HCT116 (cell line): ENCODE results near the gene SHROOM3. TPM values are rescaled to one million over a fixed set of nuclear protein-coding genes. Genes with fewer than 3 reads are reported as not detected.

Experiments
- ATAC-seq: fragments of 200-7000 bp; cut with Tn5 transposase; 2 replicates; pipeline ENCODE4 v1.9.1; 2020; ENCODE audit warnings: mild to moderate bottlenecking, moderate library complexity
- BruUV-seq: library from RNA; stranded (reverse); fragments of 400-500 nt; replicated peaks from 2 replicates; lab custom pipeline; 2021; lab: Mats Ljungman, UMichigan
- CTCF ChIA-PET: fragments of 300-600 bp; sonication (Branson Sonifier 250); formaldehyde crosslinking; loops from one replicate; lab custom pipeline; 2021; ENCODE audit warnings: antibody characterized with exemption; lab: Charles Lee
- POLR2A ChIA-PET: fragments of 300-600, 350-600 bp; sonication (Branson Sonifier 250); formaldehyde crosslinking; loops from one replicate; lab custom pipeline; 2021; ENCODE audit warnings: antibody characterized with exemption; lab: Charles Lee
- RAD21 ChIA-PET, 2 experiments: fragments of 300-600 bp; sonication (Branson Sonifier 250); formaldehyde crosslinking; loops; one replicate each; lab custom pipeline; 2023; ENCODE audit warnings: low total read pairs in 2 of 2; ENCODE audit not compliant: uncharacterized antibody in 2 of 2, unreplicated experiment in 2 of 2, low non-redundant PET in 1 of 2; lab: Charles Lee
- DNase-seq: peaks from one replicate; pipeline ENCODE4 v3.0.0-alpha.2; 2010; ENCODE audit warnings: low read depth, low spot score
- H2AFZ ChIP-seq: fragments of 200-600 bp; shearing (Covaris generic), sonication (generic); 2 replicates; pipeline ENCODE4 v1.6.1; 2017; ENCODE audit warnings: low read depth, mixed run types, mixed read lengths, antibody characterized with exemption, low read length; ENCODE audit not compliant: poor library complexity, severe bottlenecking
- H3K27ac ChIP-seq: 2 replicates; pipeline ENCODE4 v1.5.1; 2012; ENCODE audit warnings: low read depth, low read length
- H3K27me3 ChIP-seq: fragments of 200-600 bp; sonication (generic); 2 replicates; pipeline ENCODE4 v1.6.1; 2016; ENCODE audit warnings: mixed run types, low read length, mixed read lengths; ENCODE audit not compliant: insufficient read depth
- H3K36me3 ChIP-seq, 2 experiments: fragments of 200-500 bp in 1 of 2; fragments of 200-600 bp in 1 of 2; sonication (Bioruptor generic) in 1 of 2; sonication (generic) in 1 of 2; 2 replicates each; pipeline versions ENCODE4 v1.5.1 to v1.6.1; 2014 to 2016; ENCODE audit warnings: low read length in 2 of 2, inconsistent platforms in 1 of 2, mixed read lengths in 1 of 2, mixed run types in 1 of 2; ENCODE audit not compliant: insufficient read depth in 2 of 2, control insufficient read depth in 1 of 2
- H3K4me1 ChIP-seq, 2 experiments: fragments of 200-600 bp in 1 of 2; sonication (generic) in 1 of 2; 2 replicates each; pipeline versions ENCODE4 v1.5.1 to v1.6.1; 2012 to 2017; ENCODE audit warnings: low read length in 2 of 2, inconsistent platforms in 1 of 2, mild to moderate bottlenecking in 1 of 2, mixed read lengths in 1 of 2, mixed run types in 1 of 2, moderate library complexity in 1 of 2; ENCODE audit not compliant: insufficient read depth in 2 of 2, control insufficient read depth in 1 of 2
- H3K4me2 ChIP-seq: fragments of 200-600 bp; sonication (generic); 2 replicates; pipeline ENCODE4 v1.6.1; 2017; ENCODE audit warnings: mixed run types, low read length, mixed read lengths
- H3K4me3 ChIP-seq, 2 experiments: fragments of 200-600 bp in 1 of 2; sonication (generic) in 1 of 2; replicated peaks in 1 of 2; 2 replicates each; pipeline ENCODE4 v1.5.1; 2011 to 2016; ENCODE audit warnings: low read length in 2 of 2, control low read depth in 1 of 2, low read depth in 1 of 2, mild to moderate bottlenecking in 1 of 2, mixed read lengths in 1 of 2, mixed run types in 1 of 2
- H3K79me2 ChIP-seq: fragments of 200-600 bp; sonication (generic); 2 replicates; pipeline ENCODE4 v1.6.1; 2017; ENCODE audit warnings: mild to moderate bottlenecking, mixed run types, low read length, moderate library complexity, mixed read lengths; ENCODE audit not compliant: insufficient read depth
- H3K9ac ChIP-seq: fragments of 200-600 bp; sonication (generic); 2 replicates; pipeline ENCODE4 v1.6.1; 2016; ENCODE audit warnings: low read length, mixed read lengths
- H3K9me2 ChIP-seq: fragments of 200-600 bp; sonication (generic), shearing (Covaris generic); 2 replicates; pipeline ENCODE4 v1.6.1; 2017; ENCODE audit warnings: mixed run types, mild to moderate bottlenecking, moderate library complexity; ENCODE audit not compliant: insufficient read depth
- H3K9me3 ChIP-seq, 2 experiments: fragments of 200-500 bp in 1 of 2; fragments of 200-600 bp in 1 of 2; sonication (Bioruptor generic) in 1 of 2; sonication (generic) in 1 of 2; 2 replicates each; pipeline ENCODE4 v1.6.1; 2014 to 2017; ENCODE audit warnings: low read length in 2 of 2, mixed read lengths in 2 of 2, inconsistent platforms in 1 of 2, low read depth in 1 of 2, mild to moderate bottlenecking in 1 of 2, mixed run types in 1 of 2, moderate library complexity in 1 of 2; ENCODE audit not compliant: control insufficient read depth in 1 of 2, insufficient read depth in 1 of 2
- H4K20me1 ChIP-seq: fragments of 200-600 bp; sonication (generic), shearing (Covaris generic); 2 replicates; pipeline ENCODE4 v1.6.1; 2017; ENCODE audit warnings: mixed run types, mild to moderate bottlenecking, moderate library complexity; ENCODE audit not compliant: insufficient read depth
- CBX3 ChIP-seq: IDR thresholded peaks from 2 replicates; pipeline ENCODE4 v1.6.1; 2012; ENCODE audit warnings: low read depth
- CEBPB ChIP-seq: IDR thresholded peaks from 2 replicates; pipeline ENCODE4 v1.6.1; 2012; ENCODE audit warnings: low read depth
- EGR1 ChIP-seq: IDR thresholded peaks from 2 replicates; pipeline ENCODE4 v1.6.1; 2012; ENCODE audit warnings: low read depth
- ELF1 ChIP-seq: IDR thresholded peaks from 2 replicates; pipeline ENCODE4 v1.6.1; 2012; ENCODE audit warnings: low read depth, borderline replicate concordance
- EZH2 ChIP-seq: fragments of 200-600 bp; sonication (generic); IDR thresholded peaks from 2 replicates; pipeline ENCODE4 v1.6.1; 2017; ENCODE audit warnings: antibody characterized with exemption, mixed run types
- EZH2phosphoT487 ChIP-seq: fragments of 200-600 bp; IDR thresholded peaks from 2 replicates; pipeline ENCODE4 v1.6.1; 2018; ENCODE audit warnings: antibody characterized with exemption, borderline replicate concordance
- FOSL1 ChIP-seq: IDR thresholded peaks from 2 replicates; pipeline ENCODE4 v1.6.1; 2012; ENCODE audit warnings: low read depth
- JUND ChIP-seq: IDR thresholded peaks from 2 replicates; pipeline ENCODE4 v1.6.1; 2012
- POLR2A ChIP-seq: IDR thresholded peaks from 2 replicates; pipeline ENCODE4 v1.7.0; 2011; ENCODE audit warnings: borderline replicate concordance; ENCODE audit not compliant: insufficient read depth, insufficient read length; ENCODE audit errors: extremely low read depth
- RAD21 ChIP-seq: IDR thresholded peaks from 2 replicates; pipeline ENCODE4 v1.6.1; 2012; ENCODE audit warnings: low read depth, mild to moderate bottlenecking
- SIN3A ChIP-seq: IDR thresholded peaks from 2 replicates; pipeline ENCODE4 v1.6.1; 2012; ENCODE audit warnings: low read depth
- SP1 ChIP-seq: IDR thresholded peaks from 2 replicates; pipeline ENCODE4 v1.6.1; 2012; ENCODE audit warnings: low read depth
- SRF ChIP-seq: IDR thresholded peaks from 2 replicates; pipeline ENCODE4 v1.6.1; 2012; ENCODE audit warnings: low read depth
- TCF7L2 ChIP-seq: IDR thresholded peaks from 2 replicates; pipeline ENCODE4 v1.7.0; 2011; ENCODE audit warnings: borderline replicate concordance, inconsistent platforms; ENCODE audit not compliant: insufficient read depth, insufficient read length; ENCODE audit errors: extremely low read depth
- YY1 ChIP-seq: IDR thresholded peaks from 2 replicates; pipeline ENCODE4 v1.6.1; 2011; ENCODE audit warnings: low read length, low read depth, moderate library complexity, mild to moderate bottlenecking; ENCODE audit not compliant: insufficient replicate concordance; ENCODE audit errors: extremely low read depth
- ZFX ChIP-seq: fragments of 450-650 bp; IDR thresholded peaks from 2 replicates; pipeline ENCODE4 v1.6.1; 2017
- ZNF274 ChIP-seq: fragments of 200-500 bp; sonication (Bioruptor generic); IDR thresholded peaks from 2 replicates; pipeline ENCODE4 v1.6.1; 2014; ENCODE audit warnings: mild to moderate bottlenecking, low read depth, low read length, inconsistent platforms
- intact Hi-C: fragments of 100-400 bp; cut with micrococcal nuclease; formaldehyde crosslinking; loops from 2 replicates; pipeline ENCODE4 v1.10.0; 2022
- total RNA-seq: library from RNA; stranded (reverse); gene quantifications from one replicate; pipeline ENCODE4 v1.2.1, GENCODE V29; 2021; ENCODE audit not compliant: unreplicated experiment
- TF ChIP-seq, protein P1 (sequence below), 3 experiments: fragments of 200-600 bp in 1 of 3; sonication (generic) in 1 of 3; IDR thresholded peaks in 2 of 3; conservative IDR thresholded peaks in 1 of 3; 2 replicates each; pipeline ENCODE4 v1.5.1; 2012 to 2017; ENCODE audit warnings: low read depth in 2 of 3, low read length in 2 of 3, antibody characterized with exemption in 1 of 3, borderline replicate concordance in 1 of 3, control low read depth in 1 of 3, mild to moderate bottlenecking in 1 of 3, mixed read lengths in 1 of 3, mixed run types in 1 of 3, moderate library complexity in 1 of 3; ENCODE audit not compliant: insufficient read depth in 1 of 3
- TF ChIP-seq, protein P2 (sequence below): IDR thresholded peaks from 2 replicates; pipeline ENCODE4 v1.6.1; 2012
- TF ChIP-seq, protein P3 (sequence below): IDR thresholded peaks from 2 replicates; pipeline ENCODE4 v1.6.1; 2012; ENCODE audit warnings: low read depth
- TF ChIP-seq, protein P4 (sequence below): IDR thresholded peaks from 2 replicates; pipeline ENCODE4 v1.6.1; 2011; ENCODE audit warnings: mild to moderate bottlenecking, low read length, moderate library complexity; ENCODE audit not compliant: insufficient replicate concordance; ENCODE audit errors: extremely low read depth

The SHROOM3 gene
- total RNA-seq, 1 experiment from 2014 or later = 22.5 TPM

DNA sequence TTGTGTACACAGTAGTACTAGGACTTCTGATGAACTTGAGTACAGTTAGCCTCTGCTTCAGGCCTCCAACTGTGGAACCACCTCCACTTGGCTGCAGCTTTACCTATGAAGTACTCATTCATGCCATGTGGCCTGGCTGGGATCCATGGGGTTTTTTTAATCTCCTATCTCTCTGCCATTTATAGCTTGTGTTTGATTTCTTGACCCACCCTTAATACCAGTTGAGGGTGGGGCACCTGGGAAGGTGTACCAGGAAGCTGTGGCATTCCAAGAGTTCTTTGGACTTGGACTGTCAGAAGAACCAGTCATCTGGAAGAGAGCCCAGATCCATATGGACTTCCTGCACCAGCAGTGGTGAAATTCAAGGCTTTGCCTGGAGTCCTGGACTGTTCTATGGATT is 230.1 kb downstream of the SHROOM3 start:
- BruUV-seq = no TSS peak
- Histone ChIP-seq H2AFZ (peak overlapping the region; percentile 41), H3K4me2 (peak overlapping the region; percentile 64), H3K9me3 (no peaks in the 10 kb centered on the region), H3K9me2 (no peaks in the 10 kb centered on the region), H3K27ac (peak overlapping the region; percentile 48; the same call in 1 of the 2 replicates), H3K4me1 (peaks cover 26 to 38% of the 10 kb centered on the region in 2 experiments), H3K4me3 (peak overlapping the region in 1 of 2 experiments; percentile 31; a peak in 2 of 4 replicates), H3K36me3 (no peaks in the 10 kb centered on the region), H4K20me1 (no peaks in the 10 kb centered on the region), H3K79me2 (no peaks in the 10 kb centered on the region), H3K9ac (peak overlapping the region; percentile 19; the same call in 1 of the 2 replicates), H3K27me3 (no peaks in the 10 kb centered on the region)
- DNase-seq = peak; percentile 82
- peak; percentile 89 for ATAC-seq
- POLR2A ChIA-PET = interaction anchor here (0.5 to 1.1 kb wide), 3 partner anchors 13 to 1311 kb away, joined by 3 read pairs; no protein-coding TSS in a partner anchor
- RAD21 ChIA-PET = no interaction called here
- intact Hi-C loops = no loop called here
- CTCF ChIA-PET = no interaction called here
- TF ChIP-seq ZFX (no peak), ZNF274 (no peak), SIN3A (0 out of 2 replicates have a peak, but pooled peaks have one; percentile 12), SRF (peak; percentile 75), CBX3 (peak; percentile 85), ELF1 (no peak; the same call in 1 of the 2 replicates), EGR1 (no peak), YY1 (no peak), TCF7L2 (no peak), CEBPB (no peak; the same call in 1 of the 2 replicates), RAD21 (no peak), JUND (peak; percentile 52; the same call in 1 of the 2 replicates), EZH2phosphoT487 (no peak), EZH2 (no peak), FOSL1 (no peak; the same call in 1 of the 2 replicates), POLR2A (no peak), SP1 (peak; percentile 78)
- TF ChIP-seq, protein P1, sequence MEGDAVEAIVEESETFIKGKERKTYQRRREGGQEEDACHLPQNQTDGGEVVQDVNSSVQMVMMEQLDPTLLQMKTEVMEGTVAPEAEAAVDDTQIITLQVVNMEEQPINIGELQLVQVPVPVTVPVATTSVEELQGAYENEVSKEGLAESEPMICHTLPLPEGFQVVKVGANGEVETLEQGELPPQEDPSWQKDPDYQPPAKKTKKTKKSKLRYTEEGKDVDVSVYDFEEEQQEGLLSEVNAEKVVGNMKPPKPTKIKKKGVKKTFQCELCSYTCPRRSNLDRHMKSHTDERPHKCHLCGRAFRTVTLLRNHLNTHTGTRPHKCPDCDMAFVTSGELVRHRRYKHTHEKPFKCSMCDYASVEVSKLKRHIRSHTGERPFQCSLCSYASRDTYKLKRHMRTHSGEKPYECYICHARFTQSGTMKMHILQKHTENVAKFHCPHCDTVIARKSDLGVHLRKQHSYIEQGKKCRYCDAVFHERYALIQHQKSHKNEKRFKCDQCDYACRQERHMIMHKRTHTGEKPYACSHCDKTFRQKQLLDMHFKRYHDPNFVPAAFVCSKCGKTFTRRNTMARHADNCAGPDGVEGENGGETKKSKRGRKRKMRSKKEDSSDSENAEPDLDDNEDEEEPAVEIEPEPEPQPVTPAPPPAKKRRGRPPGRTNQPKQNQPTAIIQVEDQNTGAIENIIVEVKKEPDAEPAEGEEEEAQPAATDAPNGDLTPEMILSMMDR (IDR thresholded peaks at IDR 0.05 in 2 of 3, conservative IDR thresholded peaks at IDR 0.05 in 1 of 3; ENCODE audit: borderline replicate concordance in 1 of 3, insufficient read depth in 1 of 3, low read depth in 2 of 3, low read length in 2 of 3) = no peak
- TF ChIP-seq, protein P2, sequence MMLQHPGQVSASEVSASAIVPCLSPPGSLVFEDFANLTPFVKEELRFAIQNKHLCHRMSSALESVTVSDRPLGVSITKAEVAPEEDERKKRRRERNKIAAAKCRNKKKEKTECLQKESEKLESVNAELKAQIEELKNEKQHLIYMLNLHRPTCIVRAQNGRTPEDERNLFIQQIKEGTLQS = no peak
- TF ChIP-seq, protein P3, sequence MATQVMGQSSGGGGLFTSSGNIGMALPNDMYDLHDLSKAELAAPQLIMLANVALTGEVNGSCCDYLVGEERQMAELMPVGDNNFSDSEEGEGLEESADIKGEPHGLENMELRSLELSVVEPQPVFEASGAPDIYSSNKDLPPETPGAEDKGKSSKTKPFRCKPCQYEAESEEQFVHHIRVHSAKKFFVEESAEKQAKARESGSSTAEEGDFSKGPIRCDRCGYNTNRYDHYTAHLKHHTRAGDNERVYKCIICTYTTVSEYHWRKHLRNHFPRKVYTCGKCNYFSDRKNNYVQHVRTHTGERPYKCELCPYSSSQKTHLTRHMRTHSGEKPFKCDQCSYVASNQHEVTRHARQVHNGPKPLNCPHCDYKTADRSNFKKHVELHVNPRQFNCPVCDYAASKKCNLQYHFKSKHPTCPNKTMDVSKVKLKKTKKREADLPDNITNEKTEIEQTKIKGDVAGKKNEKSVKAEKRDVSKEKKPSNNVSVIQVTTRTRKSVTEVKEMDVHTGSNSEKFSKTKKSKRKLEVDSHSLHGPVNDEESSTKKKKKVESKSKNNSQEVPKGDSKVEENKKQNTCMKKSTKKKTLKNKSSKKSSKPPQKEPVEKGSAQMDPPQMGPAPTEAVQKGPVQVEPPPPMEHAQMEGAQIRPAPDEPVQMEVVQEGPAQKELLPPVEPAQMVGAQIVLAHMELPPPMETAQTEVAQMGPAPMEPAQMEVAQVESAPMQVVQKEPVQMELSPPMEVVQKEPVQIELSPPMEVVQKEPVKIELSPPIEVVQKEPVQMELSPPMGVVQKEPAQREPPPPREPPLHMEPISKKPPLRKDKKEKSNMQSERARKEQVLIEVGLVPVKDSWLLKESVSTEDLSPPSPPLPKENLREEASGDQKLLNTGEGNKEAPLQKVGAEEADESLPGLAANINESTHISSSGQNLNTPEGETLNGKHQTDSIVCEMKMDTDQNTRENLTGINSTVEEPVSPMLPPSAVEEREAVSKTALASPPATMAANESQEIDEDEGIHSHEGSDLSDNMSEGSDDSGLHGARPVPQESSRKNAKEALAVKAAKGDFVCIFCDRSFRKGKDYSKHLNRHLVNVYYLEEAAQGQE = no peak
- TF ChIP-seq, protein P4, sequence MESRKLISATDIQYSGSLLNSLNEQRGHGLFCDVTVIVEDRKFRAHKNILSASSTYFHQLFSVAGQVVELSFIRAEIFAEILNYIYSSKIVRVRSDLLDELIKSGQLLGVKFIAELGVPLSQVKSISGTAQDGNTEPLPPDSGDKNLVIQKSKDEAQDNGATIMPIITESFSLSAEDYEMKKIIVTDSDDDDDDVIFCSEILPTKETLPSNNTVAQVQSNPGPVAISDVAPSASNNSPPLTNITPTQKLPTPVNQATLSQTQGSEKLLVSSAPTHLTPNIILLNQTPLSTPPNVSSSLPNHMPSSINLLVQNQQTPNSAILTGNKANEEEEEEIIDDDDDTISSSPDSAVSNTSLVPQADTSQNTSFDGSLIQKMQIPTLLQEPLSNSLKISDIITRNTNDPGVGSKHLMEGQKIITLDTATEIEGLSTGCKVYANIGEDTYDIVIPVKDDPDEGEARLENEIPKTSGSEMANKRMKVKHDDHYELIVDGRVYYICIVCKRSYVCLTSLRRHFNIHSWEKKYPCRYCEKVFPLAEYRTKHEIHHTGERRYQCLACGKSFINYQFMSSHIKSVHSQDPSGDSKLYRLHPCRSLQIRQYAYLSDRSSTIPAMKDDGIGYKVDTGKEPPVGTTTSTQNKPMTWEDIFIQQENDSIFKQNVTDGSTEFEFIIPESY = no peak
